ENCODE measurements around the gene GPR161. TPM values are rescaled to one million over a fixed set of nuclear protein-coding genes. Genes with fewer than 3 reads are reported as not detected.

GPR161 gene
- total RNA-seq, 3 donors from 2014 or later (not counting 1 experiment from before 2014, with no cell fraction given) = not detected

GRCh38 chr1:168079761-168080160 is 57.0 kb downstream of the GPR161 start:
- no peaks in the 10 kb centered on the region for H3K9me3 ChIP-seq (ENCODE audit: control insufficient read depth, insufficient read depth, low read length)

GRCh38 chr1:168069384-168069783 is 67.3 kb downstream of the GPR161 start:
- H3K27me3 Mint-ChIP-seq (ENCODE audit: low read depth in 2 of 2) = no peaks in the 10 kb centered on the region
- ATAC-seq = no peak
- H3K9me3 ChIP-seq (ENCODE audit: control insufficient read depth, insufficient read depth, low read length) = no peaks in the 10 kb centered on the region
- TF ChIP-seq, protein P1, sequence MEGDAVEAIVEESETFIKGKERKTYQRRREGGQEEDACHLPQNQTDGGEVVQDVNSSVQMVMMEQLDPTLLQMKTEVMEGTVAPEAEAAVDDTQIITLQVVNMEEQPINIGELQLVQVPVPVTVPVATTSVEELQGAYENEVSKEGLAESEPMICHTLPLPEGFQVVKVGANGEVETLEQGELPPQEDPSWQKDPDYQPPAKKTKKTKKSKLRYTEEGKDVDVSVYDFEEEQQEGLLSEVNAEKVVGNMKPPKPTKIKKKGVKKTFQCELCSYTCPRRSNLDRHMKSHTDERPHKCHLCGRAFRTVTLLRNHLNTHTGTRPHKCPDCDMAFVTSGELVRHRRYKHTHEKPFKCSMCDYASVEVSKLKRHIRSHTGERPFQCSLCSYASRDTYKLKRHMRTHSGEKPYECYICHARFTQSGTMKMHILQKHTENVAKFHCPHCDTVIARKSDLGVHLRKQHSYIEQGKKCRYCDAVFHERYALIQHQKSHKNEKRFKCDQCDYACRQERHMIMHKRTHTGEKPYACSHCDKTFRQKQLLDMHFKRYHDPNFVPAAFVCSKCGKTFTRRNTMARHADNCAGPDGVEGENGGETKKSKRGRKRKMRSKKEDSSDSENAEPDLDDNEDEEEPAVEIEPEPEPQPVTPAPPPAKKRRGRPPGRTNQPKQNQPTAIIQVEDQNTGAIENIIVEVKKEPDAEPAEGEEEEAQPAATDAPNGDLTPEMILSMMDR (IDR thresholded peaks at IDR 0.05) = no peak
- no peaks in the 10 kb centered on the region for H3K4me1 Mint-ChIP-seq
- peaks cover 62% of the 10 kb centered on the region for H3K36me3 ChIP-seq (ENCODE audit: control insufficient read depth, insufficient read depth, low read length)
- H3K4me3 ChIP-seq (ENCODE audit: low read length) = no peak overlapping the region
- H3K9me3 Mint-ChIP-seq = no peaks in the 10 kb centered on the region
- H3K36me3 Mint-ChIP-seq = peaks cover 19% of the 10 kb centered on the region
- WGBS (ENCODE audit: insufficient coverage) = 100% methylated on average over 2 of the region's 3 CpGs
- intact Hi-C loops (cut with micrococcal nuclease) = no loop called here
- no peak overlapping the region for H3K27ac Mint-ChIP-seq
- DNase-seq = no peak
- H3K27me3 ChIP-seq (ENCODE audit: control insufficient read depth, insufficient read depth, low read length) = no peaks in the 10 kb centered on the region
- H3K27ac ChIP-seq (ENCODE audit: low read length) = no peak overlapping the region
- H3K4me3 Mint-ChIP-seq = no peak overlapping the region
- H3K4me1 ChIP-seq (ENCODE audit: control insufficient read depth, insufficient read depth, low read length) = no peaks in the 10 kb centered on the region

More at GRCh38 chr1:168079761-168080160, 57.0 kb downstream of the GPR161 start:
- DNase-seq (no peak), ATAC-seq (no peak)
- H3K36me3 Mint-ChIP-seq = peaks cover 8% of the 10 kb centered on the region
- H3K4me1 Mint-ChIP-seq = no peaks in the 10 kb centered on the region
- intact Hi-C loops (cut with micrococcal nuclease) = no loop called here
- no peaks in the 10 kb centered on the region for H3K9me3 Mint-ChIP-seq
- H3K4me3 ChIP-seq (ENCODE audit: low read length) = no peak overlapping the region
- no peak overlapping the region for H3K27ac ChIP-seq (ENCODE audit: low read length)
- H3K27ac Mint-ChIP-seq = no peak overlapping the region
- no peaks in the 10 kb centered on the region for H3K27me3 Mint-ChIP-seq (ENCODE audit: low read depth in 2 of 2)
- H3K4me1 ChIP-seq (ENCODE audit: control insufficient read depth, insufficient read depth, low read length) = peaks cover 1% of the 10 kb centered on the region
- H3K27me3 ChIP-seq (ENCODE audit: control insufficient read depth, insufficient read depth, low read length) = no peaks in the 10 kb centered on the region
- H3K36me3 ChIP-seq (ENCODE audit: control insufficient read depth, insufficient read depth, low read length) = peaks cover 21% of the 10 kb centered on the region
- no peak overlapping the region for H3K4me3 Mint-ChIP-seq
- TF ChIP-seq, protein P1 (IDR thresholded peaks at IDR 0.05) = no peak

DNA sequence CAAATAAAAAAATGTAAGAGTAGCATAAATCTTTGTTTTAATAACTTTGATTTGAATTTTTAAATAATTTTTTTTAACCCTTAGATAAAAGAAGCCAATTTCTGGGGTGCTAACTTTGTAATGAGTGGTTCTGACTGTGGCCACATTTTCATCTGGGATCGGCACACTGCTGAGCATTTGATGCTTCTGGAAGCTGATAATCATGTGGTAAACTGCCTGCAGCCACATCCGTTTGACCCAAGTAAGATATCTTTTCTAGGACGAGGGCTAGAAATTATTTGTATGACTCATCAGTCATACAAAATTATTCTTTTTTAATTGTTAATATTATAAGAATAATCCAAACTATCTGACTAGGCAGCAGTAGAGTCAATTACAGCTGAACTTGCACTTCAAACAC is 71.2 kb downstream of the GPR161 start:
- no peaks in the 10 kb centered on the region for H3K9me3 ChIP-seq (ENCODE audit: control insufficient read depth, insufficient read depth, low read length)
- peaks cover 39% of the 10 kb centered on the region for H3K36me3 ChIP-seq (ENCODE audit: control insufficient read depth, insufficient read depth, low read length)
- H3K27me3 ChIP-seq (ENCODE audit: control insufficient read depth, insufficient read depth, low read length) = no peaks in the 10 kb centered on the region
- DNase-seq (no peak), ATAC-seq (no peak)
- TF ChIP-seq, protein P1 (IDR thresholded peaks at IDR 0.05) = no peak
- intact Hi-C loops (cut with micrococcal nuclease) = no loop called here
- Mint-ChIP-seq H3K4me1 (no peaks in the 10 kb centered on the region), H3K9me3 (no peaks in the 10 kb centered on the region), H3K27me3 (ENCODE audit: low read depth in 2 of 2) (no peaks in the 10 kb centered on the region), H3K4me3 (no peak overlapping the region), H3K36me3 (peaks cover 10% of the 10 kb centered on the region), H3K27ac (no peak overlapping the region)
- WGBS (ENCODE audit: insufficient coverage) = 95% methylated on average over 2 of the region's 3 CpGs
- H3K4me1 ChIP-seq (ENCODE audit: control insufficient read depth, insufficient read depth, low read length) = no peaks in the 10 kb centered on the region
- no peak overlapping the region for H3K27ac ChIP-seq (ENCODE audit: low read length)
- no peak overlapping the region for H3K4me3 ChIP-seq (ENCODE audit: low read length)

DNA sequence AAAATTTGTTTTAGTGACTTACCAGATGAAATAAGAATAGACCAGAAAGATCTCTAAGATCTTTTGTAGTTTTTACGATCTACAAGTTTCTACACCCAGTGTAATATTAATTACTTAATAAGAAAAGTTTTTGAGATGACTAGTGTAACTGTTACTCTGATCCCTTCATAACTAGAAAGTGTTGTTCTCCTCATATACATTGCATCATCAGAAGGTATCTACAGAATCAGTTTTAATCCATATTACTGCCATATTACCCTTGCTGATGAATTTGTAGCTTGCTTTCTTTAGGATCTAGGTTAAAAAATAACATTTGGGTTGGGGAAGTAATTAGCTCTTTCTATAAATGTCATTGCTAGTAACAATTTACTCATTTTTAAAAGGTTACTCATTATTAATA is 72.5 kb downstream of the GPR161 start:
- ATAC-seq (no peak), DNase-seq (no peak)
- H3K36me3 ChIP-seq (ENCODE audit: control insufficient read depth, insufficient read depth, low read length) = peaks cover 30% of the 10 kb centered on the region
- H3K36me3 Mint-ChIP-seq = peaks cover 10% of the 10 kb centered on the region
- no peaks in the 10 kb centered on the region for H3K4me1 ChIP-seq (ENCODE audit: control insufficient read depth, insufficient read depth, low read length)
- no peaks in the 10 kb centered on the region for H3K9me3 ChIP-seq (ENCODE audit: control insufficient read depth, insufficient read depth, low read length)
- no peaks in the 10 kb centered on the region for H3K4me1 Mint-ChIP-seq
- H3K4me3 ChIP-seq (ENCODE audit: low read length) = no peak overlapping the region
- H3K27ac Mint-ChIP-seq = no peak overlapping the region
- no peaks in the 10 kb centered on the region for H3K9me3 Mint-ChIP-seq
- H3K27me3 ChIP-seq (ENCODE audit: control insufficient read depth, insufficient read depth, low read length) = no peaks in the 10 kb centered on the region
- TF ChIP-seq, protein P1 (IDR thresholded peaks at IDR 0.05) = no peak
- intact Hi-C loops (cut with micrococcal nuclease) = no loop called here
- H3K4me3 Mint-ChIP-seq = no peak overlapping the region
- no peaks in the 10 kb centered on the region for H3K27me3 Mint-ChIP-seq (ENCODE audit: low read depth in 2 of 2)
- WGBS (ENCODE audit: insufficient coverage) = no CpG with 5 or more reads among the region's 1 CpG
- H3K27ac ChIP-seq (ENCODE audit: low read length) = no peak overlapping the region

Measured in natural killer cell (primary cell).